SK-N-SH (cell line): Measurements from ENCODE around the gene AKR7A2. TPM values are rescaled to one million over a fixed set of nuclear protein-coding genes. Genes with fewer than 3 reads are reported as not detected.

Source experiments
- CTCF ChIA-PET: fragments of 300-600, 350-600 bp; formaldehyde crosslinking; extraction: SDS; loops from one replicate; lab custom pipeline; 2021; lab: Yijun Ruan, JAX
- POLR2A ChIA-PET: fragments of 350-600 bp; sonication (Branson Sonifier 250); formaldehyde crosslinking; extraction: SDS; loops from one replicate; lab custom pipeline; 2020; ENCODE audit warnings: antibody characterized with exemption, inconsistent platforms; lab: Yijun Ruan, JAX
- DNase-seq: peaks from one replicate; pipeline ENCODE4 v3.0.0; 2012
- H2AFZ ChIP-seq: fragments of 200-600 bp; sonication (generic); 2 replicates; pipeline ENCODE4 v1.8.1; 2016; ENCODE audit warnings: antibody characterized with exemption, mild to moderate bottlenecking, low read depth
- H3F3A ChIP-seq: fragments of 200-600 bp; sonication (generic); replicated peaks from 2 replicates; pipeline ENCODE3; 2016; ENCODE audit warnings: antibody characterized with exemption, mild to moderate bottlenecking; ENCODE audit not compliant: insufficient read depth
- H3K27ac ChIP-seq, 2 experiments: fragments of 200-500 bp in 1 of 2; fragments of 200-600 bp in 1 of 2; sonication (Bioruptor generic) in 1 of 2; sonication (generic), shearing (Covaris generic) in 1 of 2; 2 replicates each; pipeline versions ENCODE4 v1.5.1 to v1.6.1; 2014 to 2016; ENCODE audit warnings: low read depth in 2 of 2, inconsistent platforms in 1 of 2, low read length in 1 of 2, mild to moderate bottlenecking in 1 of 2, mixed read lengths in 1 of 2
- H3K27me3 ChIP-seq: fragments of 200-600 bp; sonication (generic), shearing (Covaris generic); 2 replicates; pipeline ENCODE4 v1.6.1; 2016; ENCODE audit warnings: mixed run types; ENCODE audit not compliant: insufficient read depth
- H3K36me3 ChIP-seq, 2 experiments: fragments of 200-500 bp in 1 of 2; fragments of 200-600 bp in 1 of 2; sonication (Bioruptor generic) in 1 of 2; sonication (generic) in 1 of 2; replicated peaks in 1 of 2; 2 replicates each; pipeline versions ENCODE3 to v1.5.1; 2014 to 2016; ENCODE audit warnings: low read length in 1 of 2, mild to moderate bottlenecking in 1 of 2; ENCODE audit not compliant: insufficient read depth in 2 of 2, control insufficient read depth in 1 of 2
- H3K4me1 ChIP-seq, 2 experiments: fragments of 200-500 bp in 1 of 2; fragments of 200-600 bp in 1 of 2; sonication (Bioruptor generic) in 1 of 2; sonication (generic), shearing (Covaris generic) in 1 of 2; 2 replicates each; pipeline versions ENCODE4 v1.5.1 to v1.6.1; 2014 to 2016; ENCODE audit warnings: low read depth in 1 of 2, low read length in 1 of 2, mixed run types in 1 of 2; ENCODE audit not compliant: insufficient read depth in 2 of 2, control insufficient read depth in 1 of 2
- H3K4me2 ChIP-seq: fragments of 200-600 bp; sonication (generic), shearing (Covaris generic); 2 replicates; pipeline ENCODE4 v1.6.1; 2017; ENCODE audit warnings: mixed run types
- H3K4me3 ChIP-seq, 2 experiments: fragments of 200-500 bp in 1 of 2; fragments of 200-600 bp in 1 of 2; sonication (Bioruptor generic) in 1 of 2; sonication (generic), shearing (Covaris generic) in 1 of 2; 2 replicates each; pipeline versions ENCODE4 v1.5.1 to v1.8.1; 2014 to 2016; ENCODE audit warnings: low read depth in 2 of 2, inconsistent platforms in 1 of 2, low read length in 1 of 2, mild to moderate bottlenecking in 1 of 2, mixed read lengths in 1 of 2, moderate library complexity in 1 of 2
- H3K79me2 ChIP-seq: fragments of 200-600 bp; sonication (generic); 2 replicates; pipeline ENCODE4 v1.8.1; 2017; ENCODE audit warnings: mild to moderate bottlenecking; ENCODE audit not compliant: insufficient read depth
- H3K9ac ChIP-seq: fragments of 200-600 bp; sonication (generic); 2 replicates; pipeline ENCODE4 v1.6.1; 2017; ENCODE audit warnings: mixed run types
- H3K9me2 ChIP-seq: fragments of 200-600 bp; sonication (generic); 2 replicates; pipeline ENCODE4 v1.6.1; 2017; ENCODE audit warnings: mixed run types
- H3K9me3 ChIP-seq: fragments of 200-600 bp; sonication (generic); 2 replicates; pipeline ENCODE4 v1.6.1; 2017; ENCODE audit warnings: mixed run types, mild to moderate bottlenecking, moderate library complexity
- H4K20me1 ChIP-seq: fragments of 200-600 bp; sonication (generic); 2 replicates; pipeline ENCODE4 v1.6.1; 2017; ENCODE audit warnings: mild to moderate bottlenecking, mixed run types; ENCODE audit not compliant: insufficient read depth
- CTCF ChIP-seq: fragments of 200-600 bp; sonication (generic); IDR thresholded peaks from 2 replicates; pipeline ENCODE4 v1.6.1; 2017; ENCODE audit warnings: antibody characterized with exemption, mild to moderate bottlenecking, moderate library complexity
- GATA2 ChIP-seq: sonication (generic); formaldehyde crosslinking; IDR thresholded peaks from 2 replicates; pipeline ENCODE4 v1.5.0; 2020; ENCODE audit warnings: mild to moderate bottlenecking, missing genetic modification reagents
- MAX ChIP-seq: IDR thresholded peaks from 2 replicates; pipeline ENCODE4 v1.4.0; 2012; ENCODE audit warnings: low read depth
- MXI1 ChIP-seq: IDR thresholded peaks from 2 replicates; pipeline ENCODE4 v1.6.1; 2012; ENCODE audit warnings: mild to moderate bottlenecking, low read depth, low read length, improper control_type of control experiment
- NFIC ChIP-seq: IDR thresholded peaks from 2 replicates; pipeline ENCODE4 v1.4.0; 2012; ENCODE audit warnings: borderline replicate concordance
- NRF1 ChIP-seq: IDR thresholded peaks from 2 replicates; pipeline ENCODE4 v1.6.1; 2012; ENCODE audit warnings: low read depth, mild to moderate bottlenecking, low read length
- POLR2AphosphoS5 ChIP-seq: IDR thresholded peaks from 2 replicates; pipeline ENCODE4 v1.6.1; 2012; ENCODE audit warnings: low read depth, low read length
- RAD21 ChIP-seq: IDR thresholded peaks from 2 replicates; pipeline ENCODE4 v1.6.1; 2012; ENCODE audit warnings: mild to moderate bottlenecking, low read length
- RCOR1 ChIP-seq: fragments of 150-350 bp; IDR thresholded peaks from 2 replicates; pipeline ENCODE4 v1.6.1; 2017; ENCODE audit warnings: antibody characterized with exemption, low read length
- RFX5 ChIP-seq: IDR thresholded peaks from 2 replicates; pipeline ENCODE4 v1.6.1; 2012; ENCODE audit warnings: mild to moderate bottlenecking, improper control_type of control experiment, low read length
- SIN3A ChIP-seq: IDR thresholded peaks from 2 replicates; pipeline ENCODE4 v1.6.1; 2012; ENCODE audit warnings: low read depth, mild to moderate bottlenecking, low read length, moderate library complexity, borderline replicate concordance
- SMC3 ChIP-seq: IDR thresholded peaks from 2 replicates; pipeline ENCODE4 v1.6.1; 2012; ENCODE audit warnings: low read depth, low read length, improper control_type of control experiment
- TAF1 ChIP-seq: IDR thresholded peaks from 2 replicates; pipeline ENCODE4 v1.6.1; 2012; ENCODE audit warnings: low read depth, mild to moderate bottlenecking, low read length, moderate library complexity, borderline replicate concordance
- ZBTB33 ChIP-seq: IDR thresholded peaks from 2 replicates; pipeline ENCODE4 v1.4.0; 2012; ENCODE audit warnings: low read depth, borderline replicate concordance
- WGBS: methylation state at CpG from one replicate; pipeline ENCODE4 v1.1.6; 2017; ENCODE audit warnings: low lambda C conversion rate; 5-methylcytosine and 5-hydroxymethylcytosine counted together
- polyA plus RNA-seq, 3 experiments: library from polyadenylated mRNA; depleted of rRNA; stranded (reverse); fragments of >200 nt; gene quantifications; 2 replicates each; pipeline ENCODE4 v1.2.3, GENCODE V29; 2012

The AKR7A2 gene
- polyA plus RNA-seq, 1 of the 3 experiments (the other 2 are of a cell fraction): 40.7 TPM

- TF ChIP-seq RCOR1: 0 out of 2 replicates have a peak, but pooled peaks have one; percentile 12
- TF ChIP-seq MXI1: 0 out of 2 replicates have a peak, but pooled peaks have one; percentile 23
- peak; percentile 84 for TF ChIP-seq SMC3
- TF ChIP-seq NRF1: peak; percentile 45; the same call in 1 of the 2 replicates
- TF ChIP-seq RFX5: no peak
- TF ChIP-seq CTCF: peak; percentile 81
- no peak for TF ChIP-seq TAF1
- peak; percentile 90 for TF ChIP-seq RAD21
- H3K79me2 ChIP-seq: peaks cover 6% of the 10 kb centered on the region; the same call in 1 of the 2 replicates
- ChIA-PET CTCF (interaction anchor here (0.6 to 13.7 kb wide), 38 partner anchors 8 to 437 kb away, joined by 3 to 235 read pairs (median 6); partner anchors contain the start of gene NBL1), POLR2A (no interaction called here)
- H3K4me3 ChIP-seq: no peak overlapping the region; a peak in 1 of 4 replicates
- H3K27me3 ChIP-seq: no peaks in the 10 kb centered on the region
- 75% methylated on average over 10 of the region's 12 CpGs for WGBS
- H3K9me2 ChIP-seq: no peaks in the 10 kb centered on the region
- peaks cover 11 to 57% of the 10 kb centered on the region in 2 experiments for H3K36me3 ChIP-seq
- peak; percentile 90 for DNase-seq
- H3K9me3 ChIP-seq: no peaks in the 10 kb centered on the region
- peaks cover 10% of the 10 kb centered on the region; the same call in 1 of the 2 replicates for H4K20me1 ChIP-seq
- H3K4me1 ChIP-seq: peaks cover 0 to 70% of the 10 kb centered on the region in 2 experiments; a peak in 1 of 4 replicates
- no peak overlapping the region for H3K4me2 ChIP-seq
- peak overlapping the region in 1 of 2 experiments; percentile 80; a peak in 2 of 4 replicates for H3K27ac ChIP-seq
- no peak overlapping the region for H2AFZ ChIP-seq
- H3F3A ChIP-seq: no peaks in the 10 kb centered on the region
- H3K9ac ChIP-seq: no peak overlapping the region
These were observed 32.4 kb upstream of the AKR7A2 start for GRCh38 chr1:19344372-19344810.

GRCh38 chr1:19343617-19344350 lies 31.8 kb upstream of the AKR7A2 start:
- ChIA-PET POLR2A (no interaction called here), CTCF (interaction anchor here (0.7 to 13.7 kb wide), 29 partner anchors 9 to 436 kb away, joined by 3 to 235 read pairs (median 7); partner anchors contain the start of gene NBL1)
- Histone ChIP-seq H3K79me2 (peaks cover 6% of the 10 kb centered on the region; the same call in 1 of the 2 replicates), H3K27me3 (no peaks in the 10 kb centered on the region), H2AFZ (no peak overlapping the region), H4K20me1 (peaks cover 10% of the 10 kb centered on the region; the same call in 1 of the 2 replicates), H3K27ac (peak overlapping the region in 1 of 2 experiments; percentile 85; a peak in 1 of 4 replicates), H3K9ac (no peak overlapping the region), H3K4me3 (no peak overlapping the region), H3K9me3 (no peaks in the 10 kb centered on the region), H3K36me3 (peaks cover 11 to 57% of the 10 kb centered on the region in 2 experiments), H3F3A (no peaks in the 10 kb centered on the region), H3K4me2 (no peak overlapping the region), H3K4me1 (peaks cover 0 to 71% of the 10 kb centered on the region in 2 experiments; a peak in 2 of 4 replicates), H3K9me2 (no peaks in the 10 kb centered on the region)
- 91% methylated on average over 11 of the region's 20 CpGs for WGBS
- TF ChIP-seq POLR2AphosphoS5: no peak
- no peak for TF ChIP-seq RFX5
- TF ChIP-seq GATA2 (CRISPR knock-in tag): no peak
- TF ChIP-seq SIN3A: no peak
- TF ChIP-seq RCOR1: no peak
- TF ChIP-seq TAF1: no peak
- TF ChIP-seq NFIC: no peak
- no peak for TF ChIP-seq MXI1
- TF ChIP-seq NRF1: no peak
- TF ChIP-seq MAX: no peak
- TF ChIP-seq ZBTB33: no peak
- TF ChIP-seq CTCF: no peak
- DNase-seq: no peak
